NCI-H2227 (cell line): ENCODE results near the gene MDP1.

Experiments used
- DNase-seq: peaks from one replicate; lab custom pipeline; 2025; ENCODE audit not compliant: unreplicated experiment; lab: John Stamatoyannopoulos, UW

MDP1 gene

GRCh38 chr14:24182110-24182882 is 33.6 kb downstream of the MDP1 start:
- DNase-seq, result no peak

DNA sequence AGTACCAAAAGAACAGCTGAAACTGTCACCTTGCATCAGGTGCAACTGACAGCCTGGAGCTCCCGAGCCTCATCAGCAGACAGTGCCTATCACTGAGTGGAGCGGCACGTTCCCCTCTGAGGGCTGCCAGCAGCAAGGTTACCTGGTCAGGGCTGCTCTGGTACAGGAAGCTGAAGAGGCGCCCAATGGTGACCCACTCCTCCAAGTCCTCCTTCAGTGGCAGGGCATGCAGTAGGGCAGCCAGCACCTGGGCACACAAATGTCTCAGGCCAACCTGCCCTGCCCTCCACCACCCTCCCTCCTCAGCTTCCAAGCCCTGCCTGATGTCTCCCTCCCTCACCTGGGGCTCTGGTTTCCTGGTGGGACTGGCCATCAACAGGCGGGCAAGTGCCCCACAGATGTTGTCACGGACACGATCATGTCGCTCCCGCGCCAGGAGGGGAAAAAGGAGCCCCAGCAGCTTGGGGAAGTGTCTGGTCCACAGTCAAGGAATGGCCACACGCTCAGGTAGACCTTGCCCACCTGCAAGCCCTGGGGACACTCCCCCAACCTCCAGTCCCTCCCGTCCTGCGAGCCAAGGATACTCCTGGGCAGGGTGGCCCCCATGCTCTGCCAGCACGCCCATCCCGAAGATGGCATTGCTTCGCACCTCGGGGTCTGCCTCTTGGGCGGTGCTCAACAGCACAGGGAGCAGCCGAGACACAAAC is 34.3 kb downstream of the MDP1 start:
- no peak for DNase-seq

DNA sequence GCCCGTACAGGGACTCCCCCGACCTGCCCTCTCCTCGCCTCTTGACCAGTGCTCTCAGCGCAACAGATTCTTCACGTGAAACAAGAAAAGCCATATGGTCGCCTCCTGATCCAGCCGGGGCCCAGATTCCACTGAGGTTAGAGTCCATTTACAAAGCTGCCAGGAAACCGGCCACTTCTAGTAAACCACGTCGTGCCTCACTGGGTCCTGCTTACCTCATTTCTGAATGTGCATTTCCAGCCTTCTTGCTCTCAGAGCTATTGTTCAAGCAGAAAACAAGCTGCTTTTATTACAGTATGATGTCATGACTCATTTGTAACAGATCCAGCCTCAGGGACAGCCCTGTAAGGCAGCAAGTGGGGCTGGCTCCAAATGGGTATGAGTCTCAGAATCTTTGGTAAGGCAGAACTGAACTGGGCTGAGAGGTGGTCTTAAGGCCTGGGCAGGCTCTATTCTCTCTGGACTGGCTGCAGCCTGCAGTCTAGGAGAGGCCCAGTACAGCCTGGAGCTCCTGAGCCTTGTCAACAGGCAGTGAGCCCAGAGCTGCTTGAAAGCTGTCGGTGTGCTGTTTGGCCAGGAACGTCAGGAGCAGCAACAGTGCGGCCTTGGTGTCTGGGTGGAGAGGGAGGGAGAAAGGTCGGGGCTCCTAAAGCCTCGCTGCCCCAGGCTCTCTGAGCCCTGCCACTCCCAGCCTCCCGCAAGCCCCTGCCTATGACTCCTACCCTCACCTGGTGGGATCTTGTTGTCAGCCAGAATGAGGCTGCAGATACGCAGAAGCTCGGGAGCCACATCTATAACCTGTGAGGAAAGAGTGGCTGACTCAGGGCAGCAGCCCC is 35.7 kb downstream of the MDP1 start:
- no peak for DNase-seq

DNA sequence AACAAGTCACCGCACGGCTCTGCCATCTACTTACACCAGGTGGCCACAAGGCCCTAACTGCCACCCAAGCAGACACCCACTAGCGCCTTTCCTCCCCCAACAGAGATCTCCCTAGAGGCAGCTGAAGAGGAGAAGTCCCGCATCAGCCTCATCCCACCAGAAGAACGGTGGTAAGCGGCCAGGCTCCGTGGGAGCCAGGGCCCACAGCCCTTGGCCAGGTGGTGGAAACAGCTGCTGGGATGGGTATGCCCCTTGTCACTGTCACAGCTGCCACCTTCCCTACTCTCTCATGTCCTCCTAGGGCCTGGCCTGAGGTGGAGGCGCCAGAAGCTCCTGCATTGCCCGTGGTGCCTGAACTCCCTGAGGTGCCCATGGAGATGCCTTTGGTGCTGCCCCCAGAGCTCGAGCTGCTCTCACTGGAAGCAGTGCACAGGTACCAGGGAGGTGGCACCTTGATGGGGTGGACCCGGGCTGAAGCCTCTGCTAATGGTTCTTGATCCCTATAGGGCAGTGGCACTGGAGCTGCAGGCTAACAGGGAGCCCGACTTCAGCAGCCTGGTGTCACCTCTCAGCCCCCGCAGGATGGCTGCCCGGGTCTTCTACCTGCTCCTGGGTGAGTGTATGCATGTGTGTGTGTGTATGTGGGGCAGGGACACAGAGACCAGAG is 36.4 kb downstream of the MDP1 start:
- DNase-seq, result no peak

DNA sequence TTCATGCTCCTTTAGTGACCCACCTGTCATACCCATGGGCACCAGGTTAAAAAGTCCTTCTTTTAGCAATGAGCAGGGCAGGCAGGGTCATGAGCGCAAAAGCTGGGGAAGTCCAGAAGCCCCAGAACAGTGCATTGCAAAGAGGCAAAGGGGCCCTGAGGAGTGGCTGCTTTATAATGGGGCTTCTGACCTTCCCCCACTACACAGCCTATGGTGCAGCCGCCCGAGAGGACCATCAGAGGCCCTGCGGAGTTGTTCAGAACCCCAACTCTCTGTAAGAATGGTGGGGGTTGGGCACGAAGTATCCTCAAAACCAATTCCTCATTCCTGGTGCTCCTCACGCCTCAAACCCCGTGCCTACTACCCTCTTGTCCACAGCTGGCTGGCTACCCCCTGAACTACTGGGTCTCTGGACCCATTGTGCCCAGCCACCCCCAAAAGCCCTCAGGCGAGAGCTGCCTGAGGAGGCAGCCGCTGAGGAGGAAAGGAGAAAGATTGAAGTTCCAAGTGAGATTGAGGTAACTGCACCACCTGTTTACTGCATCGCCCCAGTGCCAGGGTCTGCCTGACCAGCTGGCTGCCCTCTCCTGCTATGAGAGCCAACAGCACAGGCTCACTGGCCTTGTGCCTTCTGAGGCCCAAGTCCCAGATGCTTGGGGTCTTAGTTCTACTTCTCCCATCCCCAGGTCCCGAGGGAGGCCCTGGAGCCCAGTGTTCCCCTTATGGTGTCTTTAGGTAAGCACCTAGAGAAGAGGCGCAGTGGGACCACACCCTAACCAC is 37.3 kb downstream of the MDP1 start:
- DNase-seq, result no peak

DNA sequence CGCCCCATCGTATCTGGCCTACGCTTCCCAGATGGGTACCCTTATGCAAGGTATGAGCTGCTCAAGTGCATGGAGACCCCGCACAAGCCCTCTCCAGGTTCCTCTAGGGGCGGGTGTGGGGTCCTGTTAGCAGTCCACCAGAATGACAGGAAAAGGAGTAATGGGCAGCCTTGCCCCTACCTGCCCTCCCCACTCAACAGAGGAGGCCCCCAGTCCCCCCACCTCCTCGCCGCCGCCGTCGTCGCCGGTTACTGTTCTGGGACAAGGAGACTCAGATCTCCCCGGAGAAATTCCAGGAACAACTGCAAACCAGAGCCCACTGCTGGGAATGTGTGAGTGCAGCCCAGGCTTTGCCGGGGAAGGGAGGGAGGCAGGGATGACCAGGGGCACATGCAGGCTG is 38.0 kb downstream of the MDP1 start:
- DNase-seq, result no peak

- no peak for DNase-seq
Measured at GRCh38 chr14:24177041-24177825, 38.6 kb downstream of the MDP1 start.

GRCh38 chr14:24176599-24176998 is 39.3 kb downstream of the MDP1 start:
- no peak for DNase-seq

GRCh38 chr14:24172871-24173281 is 43.0 kb downstream of the MDP1 start:
- peak; percentile 27 for DNase-seq

DNA sequence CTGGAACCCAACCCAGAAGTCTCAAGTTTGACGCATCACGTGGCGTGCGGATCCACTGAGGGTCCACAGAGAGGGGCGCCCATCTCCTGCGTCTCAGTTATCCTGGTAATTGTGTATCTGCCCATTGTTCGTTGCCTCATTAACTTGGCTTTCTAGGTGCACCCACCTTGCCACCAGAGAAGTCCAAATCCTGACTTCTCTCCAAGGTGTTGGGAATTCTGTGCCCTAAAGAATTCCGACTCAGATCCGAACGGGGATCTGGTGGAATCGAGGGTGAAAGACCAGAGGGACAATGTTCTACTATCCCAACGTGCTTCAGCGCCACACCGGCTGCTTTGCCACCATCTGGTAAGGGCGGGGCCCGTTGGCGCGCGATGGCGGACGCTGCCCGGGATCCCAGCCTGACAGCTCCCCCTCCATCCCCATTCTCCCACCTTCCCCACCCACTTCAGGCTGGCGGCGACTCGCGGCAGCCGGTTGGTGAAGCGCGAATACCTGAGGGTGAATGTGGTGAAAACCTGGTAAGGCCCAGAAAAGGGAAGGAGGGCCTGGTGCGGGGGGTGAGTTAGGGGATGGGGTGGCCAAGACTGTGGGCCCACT is 43.5 kb downstream of the MDP1 start:
- peak; percentile 45 for DNase-seq

- DNase-seq, result peak; percentile 98
Measured at GRCh38 chr14:24171422-24172260, 44.2 kb downstream of the MDP1 start, which contains the start of gene REC8. TSS of gene REC8 (plus strand) at chr14:24172080. CDS start at chr14:24172553, 473 bp downstream.

DNA sequence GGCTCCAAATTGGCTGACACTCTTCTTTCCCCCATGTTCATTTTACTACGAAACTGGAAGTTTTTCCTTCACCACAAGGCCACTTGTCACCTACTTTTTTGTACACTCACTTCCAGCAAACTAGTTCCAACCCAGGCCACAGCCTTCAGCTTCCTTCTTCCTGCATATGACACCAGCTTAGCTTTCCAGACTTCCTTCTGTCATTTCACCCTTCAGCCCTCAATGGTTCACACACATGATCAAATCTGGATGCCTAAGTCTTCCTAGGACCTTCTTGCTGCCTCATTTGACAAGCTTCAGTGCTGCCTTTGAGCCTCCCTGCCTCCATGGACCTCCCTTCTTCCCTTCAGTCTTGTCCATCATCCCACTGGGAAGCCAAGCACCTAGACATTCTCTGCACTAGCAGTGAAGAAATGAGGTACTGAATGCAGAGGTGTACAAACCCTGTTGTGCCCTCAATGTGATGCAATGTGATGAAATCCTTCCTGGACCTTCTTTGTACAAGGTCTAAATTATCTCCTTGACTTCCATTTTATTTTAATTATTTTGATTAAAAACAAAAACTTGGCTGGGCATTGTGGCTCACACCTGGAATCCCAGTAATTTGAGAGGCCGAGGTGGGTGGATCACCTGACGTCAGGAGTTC is 48.3 kb downstream of the MDP1 start:
- DNase-seq, result no peak

- no peak for DNase-seq
Measured at GRCh38 chr14:24165785-24166184, 50.1 kb downstream of the MDP1 start.

DNA sequence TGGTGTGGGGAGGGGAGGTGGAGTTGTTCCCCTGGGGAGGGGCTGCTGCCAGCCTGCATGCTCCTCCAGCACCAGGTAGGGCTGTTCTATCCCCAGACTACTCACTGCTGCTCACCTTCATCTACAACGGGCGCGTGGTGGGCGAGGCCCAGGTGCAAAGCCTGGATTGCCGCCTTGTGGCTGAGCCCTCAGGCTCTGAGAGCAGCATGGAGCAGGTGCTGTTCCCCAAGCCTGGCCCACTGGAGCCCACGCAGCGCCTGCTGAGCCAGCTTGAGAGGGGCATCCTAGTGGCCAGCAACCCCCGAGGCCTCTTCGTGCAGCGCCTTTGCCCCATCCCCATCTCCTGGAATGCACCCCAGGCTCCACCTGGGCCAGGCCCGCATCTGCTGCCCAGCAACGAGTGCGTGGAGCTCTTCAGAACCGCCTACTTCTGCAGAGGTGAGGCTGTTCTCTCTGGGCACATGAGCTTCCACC is 51.3 kb downstream of the MDP1 start:
- DNase-seq, result no peak
